Smooth muscle cell (in vitro differentiated cells): Measurements from ENCODE around the gene MYOC. TPM values are rescaled to one million over a fixed set of nuclear protein-coding genes. Genes with fewer than 3 reads are reported as not detected.

Experiments used
- DNase-seq: peaks from one replicate; lab custom pipeline; 2025; ENCODE audit not compliant: unreplicated experiment; lab: John Stamatoyannopoulos, UW
- H2AFZ ChIP-seq: fragments of 200-600 bp; sonication (generic); 2 replicates; pipeline ENCODE4 v1.6.0; 2016; ENCODE audit warnings: antibody characterized with exemption, low read depth, mild to moderate bottlenecking
- H3F3A ChIP-seq: fragments of 200-600 bp; sonication (generic); 2 replicates; pipeline ENCODE4 v1.6.0; 2017; ENCODE audit warnings: antibody characterized with exemption, low read depth
- H3K27ac ChIP-seq: fragments of 200-600 bp; sonication (generic); 2 replicates; pipeline ENCODE4 v1.5.1; 2016; ENCODE audit warnings: low read depth, mild to moderate bottlenecking
- H3K27me3 ChIP-seq: fragments of 200-600 bp; sonication (generic); 2 replicates; pipeline ENCODE4 v1.6.1; 2016; ENCODE audit warnings: low read depth, mild to moderate bottlenecking
- H3K36me3 ChIP-seq: fragments of 200-600 bp; sonication (generic); 2 replicates; pipeline ENCODE4 v1.5.1; 2016; ENCODE audit warnings: low read depth
- H3K4me1 ChIP-seq: fragments of 200-600 bp; sonication (generic); 2 replicates; pipeline ENCODE4 v1.5.1; 2016; ENCODE audit warnings: low read depth
- H3K4me2 ChIP-seq: fragments of 200-600 bp; sonication (generic); 2 replicates; pipeline ENCODE4 v1.6.0; 2016; ENCODE audit warnings: mild to moderate bottlenecking
- H3K4me3 ChIP-seq: fragments of 200-600 bp; sonication (generic); 2 replicates; pipeline ENCODE4 v1.5.1; 2016; ENCODE audit warnings: mild to moderate bottlenecking
- H3K79me2 ChIP-seq: fragments of 200-600 bp; sonication (generic); 2 replicates; pipeline ENCODE4 v1.6.0; 2016; ENCODE audit warnings: low read depth, mild to moderate bottlenecking
- H3K9ac ChIP-seq: fragments of 200-600 bp; sonication (generic); 2 replicates; pipeline ENCODE4 v1.6.0; 2016; ENCODE audit warnings: low read depth
- H3K9me3 ChIP-seq: fragments of 200-600 bp; sonication (generic); replicated peaks from 2 replicates; pipeline ENCODE4 v1.5.1; 2016; ENCODE audit warnings: low read depth
- H4K20me1 ChIP-seq: fragments of 200-600 bp; sonication (generic); 2 replicates; pipeline ENCODE4 v1.6.0; 2016; ENCODE audit warnings: low read depth
- CTCF ChIP-seq: fragments of 200-600 bp; sonication (generic); IDR thresholded peaks from 2 replicates; pipeline ENCODE4 v1.5.1; 2017; ENCODE audit warnings: borderline replicate concordance, mild to moderate bottlenecking, antibody characterized with exemption; ENCODE audit not compliant: insufficient read depth, poor library complexity, severe bottlenecking
- WGBS: methylation state at CpG from one replicate; pipeline ENCODE4 v1.1.7; 2016; ENCODE audit warnings: low lambda C conversion rate; 5-methylcytosine and 5-hydroxymethylcytosine counted together
- polyA plus RNA-seq: library from polyadenylated mRNA; unstranded; fragments of >200 nt; fragmentation: Nextera tagmentation; extraction: Ambion mirVana; gene quantifications from 2 replicates; pipeline ENCODE4 v1.2.1, GENCODE V29; 2016
- total RNA-seq: library from RNA; depleted of rRNA; stranded (reverse); fragments of >200 nt; gene quantifications from 2 replicates; pipeline ENCODE4 v1.2.3, GENCODE V29; 2014

MYOC gene
- total and polyA plus RNA-seq, 2 experiments from 2014 or later, result not detected

GRCh38 chr1:171596119-171596518, 56.4 kb downstream of the MYOC start:
- no peak for TF ChIP-seq CTCF
- H2AFZ ChIP-seq, result no peak overlapping the region
- H3K27ac ChIP-seq, result no peak overlapping the region
- no peak overlapping the region for H3K9ac ChIP-seq
- WGBS, result 95% methylated on average over 1 of the region's 1 CpG
- no peaks in the 10 kb centered on the region for H3K4me1 ChIP-seq
- H4K20me1 ChIP-seq, result no peaks in the 10 kb centered on the region
- no peaks in the 10 kb centered on the region for H3K79me2 ChIP-seq
- H3K4me2 ChIP-seq, result no peak overlapping the region
- no peak overlapping the region for H3K4me3 ChIP-seq
- no peaks in the 10 kb centered on the region for H3F3A ChIP-seq
- peaks cover 19% of the 10 kb centered on the region for H3K36me3 ChIP-seq
- no peaks in the 10 kb centered on the region for H3K27me3 ChIP-seq
- H3K9me3 ChIP-seq, result no peaks in the 10 kb centered on the region
- no peak for DNase-seq

- H3K9ac ChIP-seq, result no peak overlapping the region
- TF ChIP-seq CTCF, result no peak
- H3K27me3 ChIP-seq, result no peaks in the 10 kb centered on the region
- WGBS, result 74% methylated on average over 1 of the region's 1 CpG
- H3K4me1 ChIP-seq, result no peaks in the 10 kb centered on the region
- H4K20me1 ChIP-seq, result no peaks in the 10 kb centered on the region
- H3K9me3 ChIP-seq, result no peaks in the 10 kb centered on the region
- H3K79me2 ChIP-seq, result no peaks in the 10 kb centered on the region
- peak overlapping the region; percentile 9 for H3K27ac ChIP-seq
- peaks cover under 1% of the 10 kb centered on the region for H3F3A ChIP-seq
- no peak overlapping the region for H3K4me2 ChIP-seq
- peaks cover 27% of the 10 kb centered on the region for H3K36me3 ChIP-seq
- DNase-seq, result no peak
- no peak overlapping the region for H3K4me3 ChIP-seq
- no peak overlapping the region for H2AFZ ChIP-seq
Observed at GRCh38 chr1:171595324-171595723, 57.2 kb downstream of the MYOC start.

- Histone ChIP-seq H3K4me2 (no peak overlapping the region), H3K9ac (peak overlapping the region; percentile 13), H3K4me1 (no peaks in the 10 kb centered on the region), H4K20me1 (peaks cover 3% of the 10 kb centered on the region), H3K79me2 (no peaks in the 10 kb centered on the region), H3K27ac (peak overlapping the region; percentile 68), H3K9me3 (no peaks in the 10 kb centered on the region), H3K27me3 (no peaks in the 10 kb centered on the region), H3K36me3 (peaks cover 28% of the 10 kb centered on the region), H3F3A (peaks cover 5% of the 10 kb centered on the region), H3K4me3 (no peak overlapping the region), H2AFZ (no peak overlapping the region)
- no peak for DNase-seq
- no peak for TF ChIP-seq CTCF
- WGBS, result 54% methylated on average over 1 of the region's 1 CpG
Observed at GRCh38 chr1:171590022-171590421, 62.5 kb downstream of the MYOC start.

GRCh38 chr1:171588230-171588629, 64.3 kb downstream of the MYOC start:
- no peak overlapping the region for H2AFZ ChIP-seq
- H3K79me2 ChIP-seq, result no peaks in the 10 kb centered on the region
- H3K9ac ChIP-seq, result no peak overlapping the region
- no peak for TF ChIP-seq CTCF
- no peaks in the 10 kb centered on the region for H3K9me3 ChIP-seq
- peaks cover 3% of the 10 kb centered on the region for H4K20me1 ChIP-seq
- 97% methylated on average over 2 of the region's 2 CpGs for whole genome bisulfite sequencing
- no peaks in the 10 kb centered on the region for H3K27me3 ChIP-seq
- H3F3A ChIP-seq, result peaks cover 5% of the 10 kb centered on the region
- peaks cover 42% of the 10 kb centered on the region for H3K36me3 ChIP-seq
- H3K27ac ChIP-seq, result peak overlapping the region; percentile 68
- H3K4me3 ChIP-seq, result no peak overlapping the region
- no peaks in the 10 kb centered on the region for H3K4me1 ChIP-seq
- DNase-seq, result no peak
- H3K4me2 ChIP-seq, result no peak overlapping the region
